ENCODE measurements around the gene UFD1. TPM values are rescaled to one million over a fixed set of nuclear protein-coding genes. Genes with fewer than 3 reads are reported as not detected.

Gene UFD1
- total RNA-seq, 1 donor from 2014 or later: 37.7 TPM

DNA sequence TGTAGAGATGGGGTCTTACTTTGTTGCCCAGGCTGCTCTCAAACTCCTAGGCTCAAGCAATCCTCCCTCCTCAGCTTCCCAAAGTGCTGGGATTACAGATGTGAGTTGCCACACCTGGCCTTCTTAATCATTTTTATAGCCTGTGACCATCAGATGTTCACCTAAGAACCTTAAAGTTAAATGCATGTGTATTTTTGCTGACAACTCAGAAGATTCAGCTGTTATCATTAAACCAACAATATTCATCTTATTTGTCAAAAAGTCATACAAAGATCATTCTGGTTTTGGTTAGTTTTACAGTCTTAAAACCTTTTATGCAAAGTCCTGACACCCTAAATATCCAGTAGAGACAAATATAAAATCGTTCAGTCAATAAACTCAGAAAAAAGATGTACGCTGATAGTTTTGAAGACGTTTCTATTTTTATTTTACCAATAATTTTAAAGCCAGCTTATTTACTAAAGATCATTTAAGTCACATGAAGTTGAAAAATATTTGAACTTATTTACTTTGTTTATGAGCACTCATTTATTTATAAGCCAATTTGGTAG is 23.0 kb upstream of the UFD1 start:
- Histone ChIP-seq H3F3A (ENCODE audit: low read depth) (peaks cover 3% of the 10 kb centered on the region), H3K9me3 (ENCODE audit: low read depth) (no peaks in the 10 kb centered on the region), H4K20me1 (ENCODE audit: low read depth) (no peaks in the 10 kb centered on the region), H3K36me3 (no peaks in the 10 kb centered on the region), H2AFZ (replicated peaks) (no peak overlapping the region), H3K79me2 (ENCODE audit: low read depth) (no peaks in the 10 kb centered on the region), H3K4me3 (no peak overlapping the region), H3K4me2 (no peak overlapping the region), H3K9ac (no peak overlapping the region), H3K27me3 (no peaks in the 10 kb centered on the region), H3K4me1 (no peaks in the 10 kb centered on the region), H3K27ac (no peak overlapping the region)
- H3K27ac Mint-ChIP-seq: no peak overlapping the region
- DNase-seq (ENCODE audit: low spot score): no peak
- H3K4me3 Mint-ChIP-seq: no peak overlapping the region
- no peaks in the 10 kb centered on the region for H3K9me3 Mint-ChIP-seq
- peaks cover 6% of the 10 kb centered on the region for H3K4me1 Mint-ChIP-seq
- H3K36me3 Mint-ChIP-seq: peaks cover 5% of the 10 kb centered on the region
- H3K27me3 Mint-ChIP-seq (ENCODE audit: insufficient read depth, low read depth): no peaks in the 10 kb centered on the region
- TF ChIP-seq EZH2 (IDR thresholded peaks at IDR 0.05) (no peak), EZH2phosphoT487 (IDR thresholded peaks at IDR 0.05) (no peak)
- TF ChIP-seq, protein P1, sequence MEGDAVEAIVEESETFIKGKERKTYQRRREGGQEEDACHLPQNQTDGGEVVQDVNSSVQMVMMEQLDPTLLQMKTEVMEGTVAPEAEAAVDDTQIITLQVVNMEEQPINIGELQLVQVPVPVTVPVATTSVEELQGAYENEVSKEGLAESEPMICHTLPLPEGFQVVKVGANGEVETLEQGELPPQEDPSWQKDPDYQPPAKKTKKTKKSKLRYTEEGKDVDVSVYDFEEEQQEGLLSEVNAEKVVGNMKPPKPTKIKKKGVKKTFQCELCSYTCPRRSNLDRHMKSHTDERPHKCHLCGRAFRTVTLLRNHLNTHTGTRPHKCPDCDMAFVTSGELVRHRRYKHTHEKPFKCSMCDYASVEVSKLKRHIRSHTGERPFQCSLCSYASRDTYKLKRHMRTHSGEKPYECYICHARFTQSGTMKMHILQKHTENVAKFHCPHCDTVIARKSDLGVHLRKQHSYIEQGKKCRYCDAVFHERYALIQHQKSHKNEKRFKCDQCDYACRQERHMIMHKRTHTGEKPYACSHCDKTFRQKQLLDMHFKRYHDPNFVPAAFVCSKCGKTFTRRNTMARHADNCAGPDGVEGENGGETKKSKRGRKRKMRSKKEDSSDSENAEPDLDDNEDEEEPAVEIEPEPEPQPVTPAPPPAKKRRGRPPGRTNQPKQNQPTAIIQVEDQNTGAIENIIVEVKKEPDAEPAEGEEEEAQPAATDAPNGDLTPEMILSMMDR (IDR thresholded peaks at IDR 0.05): no peak

DNA sequence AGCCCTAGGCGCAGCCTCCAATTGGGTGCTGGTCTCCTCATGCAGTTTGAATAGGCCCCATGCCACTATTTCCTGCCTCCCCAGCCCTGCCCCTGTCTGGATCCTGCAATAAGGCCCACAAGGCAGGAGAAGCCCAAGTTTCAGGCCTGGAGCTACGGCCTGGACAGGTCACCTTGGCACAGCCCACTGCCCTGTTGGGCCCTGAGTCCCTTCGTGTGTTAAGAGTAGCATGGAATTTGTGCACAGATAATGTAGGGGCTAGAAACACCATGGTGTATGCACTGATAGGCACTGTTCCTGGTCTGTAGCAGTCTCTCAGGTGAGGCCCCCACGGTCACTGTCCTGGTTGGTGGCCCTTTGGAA is 20.9 kb upstream of the UFD1 start:
- no peak overlapping the region for H2AFZ ChIP-seq (replicated peaks)
- H3K36me3 Mint-ChIP-seq: peaks cover 5% of the 10 kb centered on the region
- peaks cover 3% of the 10 kb centered on the region for H3F3A ChIP-seq (ENCODE audit: low read depth)
- no peaks in the 10 kb centered on the region for H3K4me1 Mint-ChIP-seq
- DNase-seq (ENCODE audit: low spot score): no peak
- no peak overlapping the region for H3K9ac ChIP-seq
- no peaks in the 10 kb centered on the region for H3K79me2 ChIP-seq (ENCODE audit: low read depth)
- no peaks in the 10 kb centered on the region for H3K36me3 ChIP-seq
- no peaks in the 10 kb centered on the region for H4K20me1 ChIP-seq (ENCODE audit: low read depth)
- TF ChIP-seq, protein P1 (IDR thresholded peaks at IDR 0.05): no peak
- TF ChIP-seq EZH2 (IDR thresholded peaks at IDR 0.05) (no peak), EZH2phosphoT487 (IDR thresholded peaks at IDR 0.05) (no peak)
- no peak overlapping the region for H3K4me3 ChIP-seq
- H3K27ac ChIP-seq: no peak overlapping the region
- H3K4me3 Mint-ChIP-seq: no peak overlapping the region
- no peak overlapping the region for H3K27ac Mint-ChIP-seq
- no peaks in the 10 kb centered on the region for H3K4me1 ChIP-seq
- H3K27me3 ChIP-seq: no peaks in the 10 kb centered on the region
- no peak overlapping the region for H3K4me2 ChIP-seq
- no peaks in the 10 kb centered on the region for H3K9me3 Mint-ChIP-seq
- no peaks in the 10 kb centered on the region for H3K27me3 Mint-ChIP-seq (ENCODE audit: insufficient read depth, low read depth)
- H3K9me3 ChIP-seq (ENCODE audit: low read depth): no peaks in the 10 kb centered on the region

- Histone ChIP-seq H3K4me3 (no peak overlapping the region), H3K27me3 (no peaks in the 10 kb centered on the region), H3K79me2 (ENCODE audit: low read depth) (no peaks in the 10 kb centered on the region), H3K9me3 (ENCODE audit: low read depth) (no peaks in the 10 kb centered on the region), H3K9ac (no peak overlapping the region), H3K4me2 (no peak overlapping the region), H4K20me1 (ENCODE audit: low read depth) (no peaks in the 10 kb centered on the region), H3F3A (ENCODE audit: low read depth) (peaks cover 3% of the 10 kb centered on the region), H3K36me3 (no peaks in the 10 kb centered on the region), H3K4me1 (no peaks in the 10 kb centered on the region), H3K27ac (no peak overlapping the region), H2AFZ (replicated peaks) (no peak overlapping the region)
- peaks cover 5% of the 10 kb centered on the region for H3K36me3 Mint-ChIP-seq
- no peak for DNase-seq (ENCODE audit: low spot score)
- TF ChIP-seq, protein P1 (IDR thresholded peaks at IDR 0.05): no peak
- TF ChIP-seq EZH2phosphoT487 (IDR thresholded peaks at IDR 0.05): no peak
- no peak for TF ChIP-seq EZH2 (IDR thresholded peaks at IDR 0.05)
- no peaks in the 10 kb centered on the region for H3K4me1 Mint-ChIP-seq
- no peaks in the 10 kb centered on the region for H3K27me3 Mint-ChIP-seq (ENCODE audit: insufficient read depth, low read depth)
- H3K4me3 Mint-ChIP-seq: no peak overlapping the region
- H3K27ac Mint-ChIP-seq: no peak overlapping the region
- no peaks in the 10 kb centered on the region for H3K9me3 Mint-ChIP-seq
Measured at GRCh38 chr22:19499236-19499879, 20.4 kb upstream of the UFD1 start.
